HG03159 (cell line): ENCODE data around the gene OR2A1.
A peak's percentile ranks its signal among the peaks of the same experiment; 100 is the strongest.
"Not testable (repeated sequence)": the region's sequence is repeated elsewhere in the genome, so short reads cannot be mapped to it uniquely, and the experiment has no call there.

Experiments used
- ATAC-seq: cut with Tn5 transposase; IDR thresholded peaks from one replicate; pipeline ENCODE4 v1.9.1; 2021; ENCODE audit warnings: mild to moderate bottlenecking, moderate library complexity; ENCODE audit not compliant: unreplicated experiment

The OR2A1 gene

GRCh38 chr7:144311872-144312469 is at the start of gene OR2A1:
Gene OR2A1, plus strand, starts transcription at chr7:144312419. Its CDS starts 5,706 bp downstream, at chr7:144318125.
- not testable (repeated sequence) for ATAC-seq

- not testable (repeated sequence) for ATAC-seq
These were observed 47.5 kb upstream of the OR2A1 start, which contains the start of gene OR2A7 for GRCh38 chr7:144264692-144265091. Gene OR2A7, minus strand, starts transcription at chr7:144264792. Its CDS starts 5,164 bp downstream, at chr7:144259628.

- ATAC-seq = not testable (repeated sequence)
These were observed 43.0 kb upstream of the OR2A1 start, which contains the start of gene CTAGE8 for GRCh38 chr7:144269188-144269587. Gene CTAGE8, minus strand, starts transcription at chr7:144269288. Its CDS starts 38 bp downstream, at chr7:144269250.

- ATAC-seq = not testable (repeated sequence)
These were observed 36.9 kb upstream of the OR2A1 start for GRCh38 chr7:144275281-144275680.

- not testable (repeated sequence) for ATAC-seq
These were observed 32.2 kb upstream of the OR2A1 start for GRCh38 chr7:144280010-144280409.

- ATAC-seq = not testable (repeated sequence)
These were observed 30.2 kb upstream of the OR2A1 start for GRCh38 chr7:144281981-144282380.

GRCh38 chr7:144282490-144282889 is 29.7 kb upstream of the OR2A1 start:
- ATAC-seq = not testable (repeated sequence)

GRCh38 chr7:144283716-144284115 is 28.5 kb upstream of the OR2A1 start:
- ATAC-seq = not testable (repeated sequence)

GRCh38 chr7:144287171-144287784 is 24.9 kb upstream of the OR2A1 start:
- not testable (repeated sequence) for ATAC-seq

GRCh38 chr7:144291607-144292006 is 20.6 kb upstream of the OR2A1 start:
- not testable (repeated sequence) for ATAC-seq

- ATAC-seq = not testable (repeated sequence)
These were observed 19.6 kb upstream of the OR2A1 start for GRCh38 chr7:144292384-144293161.

GRCh38 chr7:144293794-144294499 is 18.3 kb upstream of the OR2A1 start:
- peak; percentile 78 for ATAC-seq

- not testable (repeated sequence) for ATAC-seq
These were observed 9.5 kb upstream of the OR2A1 start for GRCh38 chr7:144302578-144303303.

GRCh38 chr7:144303607-144304006 is 8.6 kb upstream of the OR2A1 start:
- ATAC-seq = not testable (repeated sequence)

GRCh38 chr7:144305156-144305555 is 7.1 kb upstream of the OR2A1 start:
- ATAC-seq = not testable (repeated sequence)

GRCh38 chr7:144309702-144310101 is 2.5 kb upstream of the OR2A1 start:
- not testable (repeated sequence) for ATAC-seq

- ATAC-seq = not testable (repeated sequence)
These were observed 1.0 kb upstream of the OR2A1 start for GRCh38 chr7:144311218-144311617.

- not testable (repeated sequence) for ATAC-seq
These were observed 5.3 kb downstream of the OR2A1 start for GRCh38 chr7:144317537-144317936.

GRCh38 chr7:144319547-144319946 is 7.3 kb downstream of the OR2A1 start:
- not testable (repeated sequence) for ATAC-seq

- not testable (repeated sequence) for ATAC-seq
These were observed 9.5 kb downstream of the OR2A1 start for GRCh38 chr7:144321677-144322206.
